GM21619 (cell line): ENCODE measurements around the gene NPAS3.

Experiments
- ATAC-seq: cut with Tn5 transposase; IDR thresholded peaks from one replicate; pipeline ENCODE4 v1.9.1; 2021; ENCODE audit not compliant: unreplicated experiment

The NPAS3 gene

GRCh38 chr14:32938719-32939253 lies at the start of gene NPAS3:
NPAS3 (plus strand) TSS chr14:32938879.
- ATAC-seq: peak; percentile 35

GRCh38 chr14:32896979-32897697 lies 41.5 kb upstream of the NPAS3 start:
- ATAC-seq: no peak

- ATAC-seq: no peak
Measured at GRCh38 chr14:32897698-32898064, 41.0 kb upstream of the NPAS3 start.

DNA sequence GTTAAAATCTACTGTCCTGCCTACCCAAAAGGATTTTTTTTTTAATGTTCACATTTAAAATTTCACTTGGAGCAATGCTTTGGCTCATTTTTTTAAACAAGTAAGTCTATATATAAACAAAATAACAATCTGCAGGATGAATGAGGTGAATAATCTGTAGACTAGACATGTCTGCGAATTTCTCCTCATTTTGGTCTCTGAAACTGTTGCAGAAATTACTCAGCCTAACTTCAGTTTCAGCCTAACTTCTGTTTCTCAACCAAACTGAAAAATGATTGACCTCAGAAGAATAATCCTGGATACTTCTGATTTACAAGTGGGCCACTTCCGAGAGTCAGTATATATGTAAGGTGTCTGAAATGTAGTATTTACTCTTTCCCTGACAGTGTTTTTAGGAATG lies 39.8 kb upstream of the NPAS3 start:
- no peak for ATAC-seq

DNA sequence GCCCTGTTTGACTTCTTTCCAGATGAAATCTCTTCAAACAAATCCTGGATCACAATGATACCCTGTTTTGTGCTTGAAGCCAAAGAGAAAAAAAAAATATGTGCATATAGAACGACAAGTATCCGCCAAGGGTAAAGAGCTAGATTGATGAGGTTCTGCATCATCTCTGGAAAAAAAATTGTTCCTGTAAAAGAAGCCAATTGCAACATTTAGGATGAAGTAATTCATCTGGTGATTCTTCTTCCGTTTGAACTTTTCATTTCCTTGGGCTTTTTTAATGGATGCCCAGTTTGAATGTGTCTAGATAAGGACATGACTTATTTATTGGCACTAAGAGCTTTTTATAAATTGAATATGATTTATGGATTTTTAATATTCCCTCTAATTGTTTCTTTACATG lies 38.1 kb upstream of the NPAS3 start:
- ATAC-seq: no peak

- ATAC-seq: no peak
Measured at GRCh38 chr14:32905013-32905412, 33.7 kb upstream of the NPAS3 start.

GRCh38 chr14:32906672-32907071 lies 32.0 kb upstream of the NPAS3 start:
- ATAC-seq: no peak

DNA sequence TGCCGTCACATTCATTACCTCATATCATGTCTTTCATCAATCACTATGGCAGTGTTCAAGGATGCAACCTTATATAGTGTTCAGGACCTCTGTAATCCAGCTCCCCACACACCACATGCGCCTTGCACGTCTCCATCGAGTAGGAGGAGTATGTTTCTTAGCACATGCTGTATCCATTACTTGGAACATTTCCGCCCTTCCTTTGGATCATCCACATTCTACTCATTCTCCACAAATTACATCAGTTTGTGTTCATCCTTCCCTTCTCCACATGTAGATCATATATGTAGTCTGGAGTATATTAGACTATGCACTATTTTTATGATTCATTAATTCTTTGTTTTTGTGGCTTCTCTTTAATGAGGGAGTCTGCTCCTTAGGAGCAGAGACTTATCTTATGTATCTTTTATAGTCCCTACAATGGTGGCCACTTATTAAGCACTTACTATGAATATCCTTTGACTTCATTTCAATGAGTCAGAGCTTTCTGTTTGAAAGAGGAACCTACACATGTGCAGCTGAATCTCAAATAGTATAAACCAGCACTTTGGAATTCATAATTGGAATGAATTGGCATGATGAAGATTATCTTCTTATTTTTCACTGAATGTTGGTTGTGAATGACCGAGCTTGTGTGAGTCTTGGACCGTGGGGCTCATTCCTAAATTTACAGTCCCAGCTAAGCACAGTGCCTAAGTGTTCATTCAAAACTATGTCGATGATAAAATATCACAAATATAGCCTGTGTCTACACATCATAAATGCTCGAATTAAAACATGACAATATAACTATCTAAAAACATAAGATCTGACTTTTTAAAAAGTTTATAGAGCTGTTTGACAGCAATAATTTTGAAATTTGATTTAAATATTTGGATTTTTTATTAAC lies 30.2 kb upstream of the NPAS3 start:
- no peak for ATAC-seq

- no peak for ATAC-seq
Measured at GRCh38 chr14:32913725-32914124, 25.0 kb upstream of the NPAS3 start.

GRCh38 chr14:32914391-32914790 lies 24.3 kb upstream of the NPAS3 start:
- no peak for ATAC-seq

GRCh38 chr14:32920696-32921276 lies 17.9 kb upstream of the NPAS3 start:
- ATAC-seq: no peak

DNA sequence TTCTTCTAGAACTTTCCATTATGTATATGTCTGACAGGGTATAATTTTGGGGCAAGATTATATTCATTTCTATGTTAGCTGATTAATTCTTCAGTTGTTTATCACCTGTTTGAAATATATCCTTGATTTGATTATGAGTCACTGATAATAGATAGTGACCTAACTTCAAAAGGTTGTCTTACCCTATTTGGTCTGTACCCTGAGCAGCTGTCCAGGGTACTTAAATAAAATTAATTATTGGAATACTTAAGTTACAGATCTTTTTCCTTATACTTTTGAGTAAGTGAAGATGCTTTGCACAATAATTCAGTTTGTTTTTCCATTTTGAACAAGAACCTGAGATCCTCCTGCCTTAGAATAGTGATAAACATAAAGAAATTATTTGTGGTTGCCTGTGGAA lies 13.2 kb upstream of the NPAS3 start:
- no peak for ATAC-seq

- no peak for ATAC-seq
Measured at GRCh38 chr14:32932302-32932913, 6.3 kb upstream of the NPAS3 start.

DNA sequence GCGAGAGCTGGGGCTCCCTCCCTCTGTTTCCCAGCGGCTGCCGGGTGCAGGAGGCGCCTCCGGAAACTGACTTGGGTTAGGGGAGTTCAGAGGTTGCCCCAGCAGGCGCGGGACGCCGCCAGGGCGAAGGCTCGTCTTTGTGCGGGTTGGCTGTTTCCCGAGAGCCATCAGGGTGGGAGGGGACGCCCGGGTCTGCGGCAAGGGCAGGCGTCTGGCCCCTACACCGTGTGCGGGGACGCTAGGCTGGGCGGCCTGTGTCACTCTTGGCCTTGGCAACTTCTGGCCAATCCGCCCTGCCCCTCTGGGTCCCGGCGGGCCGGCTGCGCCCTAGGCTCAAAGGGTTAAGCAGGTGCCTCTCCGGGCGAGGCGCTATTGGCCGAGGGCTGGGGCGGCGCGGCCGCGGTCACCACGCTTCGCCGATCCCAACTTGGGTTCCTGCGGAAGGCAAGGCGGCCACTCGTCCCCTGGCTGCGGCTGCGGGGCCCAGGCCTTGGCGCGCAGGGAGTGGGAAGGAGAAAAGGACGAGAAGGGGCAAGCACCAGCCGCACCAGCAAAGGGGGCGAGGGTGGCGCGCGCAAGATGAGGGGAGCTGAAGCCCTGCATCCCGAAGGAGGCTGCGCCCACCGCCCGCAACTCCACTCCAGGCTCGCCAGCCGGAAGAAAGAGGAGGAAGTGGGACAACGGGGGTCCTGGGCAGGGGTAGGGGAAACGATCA lies 5.6 kb upstream of the NPAS3 start:
- no peak for ATAC-seq

DNA sequence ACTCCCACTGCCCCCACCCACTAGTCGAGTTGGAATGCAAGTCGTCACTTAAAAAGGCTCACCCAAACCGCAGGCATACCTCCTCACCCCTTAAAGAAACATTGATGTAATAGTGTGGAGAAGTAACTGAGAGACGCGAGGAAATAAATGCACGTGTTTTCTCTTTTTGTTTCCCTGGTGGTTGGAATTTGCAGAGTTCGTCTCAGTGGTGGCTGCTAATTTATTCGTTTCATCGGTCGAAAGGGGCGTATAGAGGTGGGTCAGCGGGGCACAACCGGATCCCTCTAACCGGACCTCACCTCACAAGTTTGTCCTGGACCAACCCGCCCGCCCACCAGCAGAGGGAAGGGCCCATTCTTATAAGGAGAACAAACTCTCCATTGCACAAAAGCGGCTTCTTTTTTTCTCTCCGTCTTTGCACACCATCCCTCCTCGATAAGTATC lies 5.0 kb upstream of the NPAS3 start:
- ATAC-seq: no peak

- no peak for ATAC-seq
Measured at GRCh38 chr14:32934073-32934880, 4.4 kb upstream of the NPAS3 start.

DNA sequence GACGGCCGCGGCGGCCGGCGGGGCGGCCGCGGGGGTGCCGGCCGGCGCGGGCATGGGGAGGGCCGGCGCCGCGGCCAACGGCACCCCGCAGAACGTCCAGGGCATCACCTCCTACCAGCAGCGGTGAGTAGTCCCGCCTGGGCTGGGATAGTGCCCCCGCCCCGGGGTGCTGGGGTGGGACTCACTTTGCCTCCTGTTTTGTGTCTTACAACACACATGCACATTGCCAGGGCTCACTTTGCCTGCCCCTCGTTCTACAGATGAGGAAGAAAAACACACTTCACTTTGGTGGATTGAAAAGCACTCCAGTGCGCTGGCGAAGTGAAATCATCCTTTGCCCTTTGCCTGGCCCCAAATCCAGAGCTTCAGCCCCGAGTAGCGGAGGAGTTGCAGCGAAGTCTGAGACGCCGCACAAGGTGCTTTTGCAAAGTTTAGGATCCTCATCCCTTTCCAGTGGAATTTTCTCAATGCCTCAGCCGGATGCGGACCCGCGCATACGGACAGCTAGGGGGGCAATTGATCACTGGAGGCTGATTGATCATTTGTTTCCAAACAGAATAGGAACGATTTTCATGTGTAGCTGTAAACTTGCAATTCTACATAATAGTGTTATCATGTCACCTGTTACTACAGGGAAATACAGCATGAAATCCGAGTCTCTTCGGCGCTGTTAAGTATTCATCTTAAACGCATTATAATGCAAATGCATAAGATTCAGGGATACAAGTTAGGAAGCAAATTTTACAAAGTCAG lies 3.6 kb upstream of the NPAS3 start:
- ATAC-seq: no peak

DNA sequence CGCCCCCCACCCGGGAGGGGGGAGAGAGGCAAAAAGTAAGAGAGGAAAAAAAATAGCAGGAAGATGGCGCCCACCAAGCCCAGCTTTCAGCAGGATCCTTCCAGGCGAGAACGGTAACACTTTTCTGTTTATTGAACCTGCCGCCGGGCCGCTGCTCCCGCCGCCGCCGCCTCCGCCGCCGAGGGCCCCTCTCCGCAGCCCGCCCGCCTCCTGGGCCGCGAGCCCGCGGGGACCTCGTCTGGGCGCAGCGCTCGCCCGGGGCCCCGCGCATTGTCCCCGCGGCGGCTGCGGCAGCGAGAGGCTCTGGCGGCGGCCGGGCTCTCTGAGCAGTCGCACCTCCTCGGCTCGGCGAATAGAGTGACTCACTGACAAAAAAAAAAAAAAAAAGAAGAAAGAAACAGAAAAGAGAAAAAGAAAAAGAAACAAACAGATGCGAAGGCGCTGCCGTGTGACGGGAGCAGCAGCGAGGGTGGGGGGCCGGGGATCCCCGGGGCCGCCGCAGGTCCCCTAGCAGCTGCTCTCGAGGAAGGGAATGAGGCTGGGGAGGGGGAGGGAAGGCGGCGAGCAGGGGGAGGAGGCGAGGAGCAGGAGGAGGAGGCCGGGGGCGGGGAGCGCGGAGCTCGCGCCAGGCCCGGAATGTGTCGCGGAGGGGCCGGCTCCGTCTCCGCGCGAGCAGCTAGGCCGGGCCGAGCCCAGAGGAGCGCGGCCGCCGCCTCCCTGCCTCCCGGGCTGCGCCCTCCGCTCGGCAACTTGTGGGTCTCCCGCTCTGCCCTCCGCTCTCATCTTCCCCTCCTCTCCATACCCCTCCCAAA lies 781 bp downstream of the NPAS3 start:
- ATAC-seq: peak; percentile 38
